Neural crest cell (in vitro differentiated cells): ENCODE measurements around the gene TBC1D10A. TPM values are rescaled to one million over a fixed set of nuclear protein-coding genes. Genes with fewer than 3 reads are reported as not detected.

ENCODE experiments used
- DNase-seq: peaks from one replicate; pipeline ENCODE4 v3.0.0; 2021; ENCODE audit warnings: low read depth, mixed read lengths, low spot score
- H3K27ac Mint-ChIP-seq: one replicate; pipeline ENCODE4 v1.8.0; 2021; ENCODE audit warnings: mild to moderate bottlenecking, mixed read lengths; ENCODE audit not compliant: unreplicated experiment
- H3K27me3 Mint-ChIP-seq: 2 replicates; pipeline ENCODE4 v1.8.0; 2021; ENCODE audit warnings: low read depth, mild to moderate bottlenecking, mixed read lengths
- H3K36me3 Mint-ChIP-seq: 2 replicates; pipeline ENCODE4 v1.8.0; 2021; ENCODE audit warnings: low read depth, mild to moderate bottlenecking, mixed read lengths
- H3K4me1 Mint-ChIP-seq: 2 replicates; pipeline ENCODE4 v1.8.0; 2021; ENCODE audit warnings: mixed read lengths
- H3K4me3 Mint-ChIP-seq: one replicate; pipeline ENCODE4 v1.8.0; 2021; ENCODE audit warnings: mild to moderate bottlenecking, mixed read lengths
- H3K9me3 Mint-ChIP-seq: 2 replicates; pipeline ENCODE4 v1.8.0; 2021; ENCODE audit warnings: mixed read lengths
- CTCF ChIP-seq: fragments of 200-600 bp; sonication (generic); conservative IDR thresholded peaks from 2 replicates; pipeline ENCODE4 v1.5.0; 2021; ENCODE audit warnings: antibody characterized with exemption, mild to moderate bottlenecking
- total RNA-seq: library from RNA; stranded (reverse); gene quantifications from 2 replicates; pipeline ENCODE4 v1.2.1, GENCODE V29; 2021

TBC1D10A gene
- total RNA-seq, 1 donor from 2014 or later, result 8.5 TPM

- TF ChIP-seq CTCF, result no peak
- H3K4me3 Mint-ChIP-seq, result no peak overlapping the region
- H3K9me3 Mint-ChIP-seq, result no peaks in the 10 kb centered on the region
- peaks cover 15% of the 10 kb centered on the region for H3K4me1 Mint-ChIP-seq
- DNase-seq, result no peak
- H3K27ac Mint-ChIP-seq, result no peak overlapping the region
- H3K27me3 Mint-ChIP-seq, result no peaks in the 10 kb centered on the region
- H3K36me3 Mint-ChIP-seq, result no peaks in the 10 kb centered on the region
These were observed 19.6 kb downstream of the TBC1D10A start for GRCh38 chr22:30307041-30307574.

GRCh38 chr22:30306627-30307011 lies 20.1 kb downstream of the TBC1D10A start:
- Mint-ChIP-seq H3K4me1 (peaks cover 14% of the 10 kb centered on the region), H3K27me3 (no peaks in the 10 kb centered on the region), H3K9me3 (no peaks in the 10 kb centered on the region), H3K27ac (peak overlapping the region; percentile 20), H3K4me3 (no peak overlapping the region), H3K36me3 (no peaks in the 10 kb centered on the region)
- no peak for TF ChIP-seq CTCF
- DNase-seq, result no peak

- Mint-ChIP-seq H3K27ac (no peak overlapping the region), H3K4me1 (peaks cover 14% of the 10 kb centered on the region), H3K4me3 (no peak overlapping the region), H3K9me3 (no peaks in the 10 kb centered on the region), H3K27me3 (no peaks in the 10 kb centered on the region), H3K36me3 (no peaks in the 10 kb centered on the region)
- TF ChIP-seq CTCF, result no peak
- DNase-seq, result no peak
These were observed 20.7 kb downstream of the TBC1D10A start for GRCh38 chr22:30305906-30306626.

- peaks cover 14% of the 10 kb centered on the region for H3K4me1 Mint-ChIP-seq
These were observed 21.2 kb downstream of the TBC1D10A start for GRCh38 chr22:30305519-30305905.

GRCh38 chr22:30304495-30305244 lies 22.1 kb downstream of the TBC1D10A start:
- Mint-ChIP-seq H3K27ac (peak overlapping the region; percentile 78), H3K4me1 (peaks cover 14% of the 10 kb centered on the region), H3K9me3 (no peaks in the 10 kb centered on the region), H3K27me3 (no peaks in the 10 kb centered on the region), H3K36me3 (no peaks in the 10 kb centered on the region), H3K4me3 (no peak overlapping the region)
- no peak for TF ChIP-seq CTCF
- DNase-seq, result no peak

More at GRCh38 chr22:30305519-30305905, 21.2 kb downstream of the TBC1D10A start:
- no peak for TF ChIP-seq CTCF
- no peak for DNase-seq
- Mint-ChIP-seq H3K27ac (no peak overlapping the region), H3K9me3 (no peaks in the 10 kb centered on the region), H3K36me3 (no peaks in the 10 kb centered on the region), H3K27me3 (no peaks in the 10 kb centered on the region), H3K4me3 (no peak overlapping the region)
